ENCODE results near the gene APOL6.
"Not testable (repeated sequence)": the region's sequence is repeated elsewhere in the genome, so short reads cannot be mapped to it uniquely, and the experiment has no call there.

Gene APOL6

DNA sequence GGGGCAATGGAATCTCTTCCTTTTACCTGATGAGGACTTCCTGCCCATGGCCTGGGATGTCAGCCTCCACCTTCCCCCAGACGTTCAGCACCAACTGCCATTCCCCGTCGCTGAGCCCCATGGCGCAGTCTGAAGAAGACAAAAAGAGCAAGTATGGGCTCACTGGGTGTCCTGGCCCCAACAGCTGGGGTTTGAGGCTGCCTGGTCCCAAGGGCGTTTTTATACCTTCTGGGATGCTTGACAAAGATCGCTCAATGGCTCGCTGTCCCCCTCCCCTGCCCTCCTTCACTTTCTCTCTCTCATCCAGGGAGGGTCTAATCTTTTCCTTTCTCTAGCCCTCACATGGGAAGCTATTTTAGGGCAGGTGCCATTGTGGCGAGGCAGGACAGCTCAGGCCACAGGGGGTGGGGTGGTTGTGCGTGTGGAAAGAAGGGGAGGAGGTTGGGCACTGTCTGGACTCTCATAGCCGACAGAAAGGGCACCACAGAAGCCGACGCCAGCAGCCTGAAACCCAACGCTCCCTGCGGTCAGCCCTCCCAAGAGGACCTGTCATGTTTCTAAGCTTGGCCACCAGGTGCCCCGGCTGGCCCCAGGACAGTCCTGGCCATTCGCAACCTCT, 31.0 kb upstream of the APOL6 start, which contains the start of gene MB:
TSS of gene MB (minus strand) at position 193 of the 619 bp plus-strand sequence. CDS start at position 121, 72 bp downstream.
- DNase-seq (ENCODE audit: low read depth in 3 of 3): no peak

DNA sequence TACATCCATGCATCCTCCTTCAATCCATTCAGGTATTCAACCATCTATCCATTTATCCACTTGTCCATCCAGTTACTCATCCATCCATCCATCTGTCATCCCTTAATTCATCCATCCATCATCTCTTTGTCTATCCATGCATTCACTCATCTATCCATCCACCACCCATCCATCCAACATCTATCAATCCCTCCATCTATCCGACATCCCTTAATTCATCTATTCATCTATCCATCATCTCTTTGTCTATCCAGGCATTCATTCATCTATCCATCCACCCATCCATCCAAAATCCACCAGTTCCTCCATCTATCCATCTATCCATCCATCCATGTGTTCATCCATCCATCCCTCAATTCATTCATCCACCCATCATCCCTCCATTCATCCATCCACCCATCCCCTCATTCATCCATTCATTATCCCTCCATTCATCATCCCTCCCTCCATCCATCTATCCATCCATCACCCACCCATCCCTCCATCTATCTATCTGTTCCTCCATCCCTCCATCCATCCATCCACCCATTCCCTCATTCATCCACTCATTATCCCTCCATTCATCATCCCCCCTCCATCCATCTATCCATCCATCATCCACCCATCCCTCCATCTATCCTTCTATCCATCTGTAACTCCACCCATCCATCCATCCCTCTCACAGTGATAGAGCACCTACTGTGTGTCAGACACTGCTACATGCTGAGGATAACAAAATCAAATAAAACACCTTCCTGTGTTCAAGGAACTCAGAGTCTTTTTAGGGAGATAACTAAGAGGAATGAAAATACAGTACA, 29.6 kb upstream of the APOL6 start:
- no peak for DNase-seq (ENCODE audit: low read depth in 3 of 3)

GRCh38 chr22:35619336-35620094, 28.7 kb upstream of the APOL6 start:
- DNase-seq (ENCODE audit: low read depth in 3 of 3): no peak

DNA sequence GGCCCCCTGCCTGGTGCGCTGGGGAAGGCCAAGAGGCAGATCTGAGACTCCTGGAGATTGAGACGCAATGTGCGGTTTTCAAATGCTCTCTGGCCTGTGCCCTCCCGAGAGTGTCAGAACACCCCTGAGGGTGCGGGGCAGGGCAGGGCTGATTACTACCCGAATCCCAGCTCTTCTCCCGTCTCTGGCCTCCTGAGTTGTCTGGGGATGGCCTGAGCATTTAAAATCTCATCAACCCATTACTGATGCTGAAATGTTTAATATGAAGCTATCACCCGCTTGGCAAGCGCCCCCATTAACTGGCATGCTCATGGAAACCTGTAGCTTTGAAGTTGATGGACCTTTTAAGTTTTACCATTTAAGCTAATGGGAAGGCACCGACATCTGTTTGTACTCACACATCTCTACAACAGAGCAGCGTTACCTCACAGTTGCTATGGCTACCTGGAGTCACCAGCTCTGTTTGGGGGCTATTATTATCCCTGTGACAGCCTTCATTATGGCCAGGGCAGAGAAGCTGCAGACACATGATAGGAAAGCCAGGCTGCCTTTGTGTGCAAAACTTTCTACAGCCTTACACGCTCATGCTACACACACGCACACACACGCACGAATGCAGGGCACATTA, 27.5 kb upstream of the APOL6 start:
- DNase-seq (ENCODE audit: low read depth in 3 of 3): no peak

GRCh38 chr22:35621451-35621850, 26.8 kb upstream of the APOL6 start:
- no peak for DNase-seq (ENCODE audit: low read depth in 3 of 3)

GRCh38 chr22:35622191-35622913, 25.9 kb upstream of the APOL6 start:
- no peak for DNase-seq (ENCODE audit: low read depth in 3 of 3)

DNA sequence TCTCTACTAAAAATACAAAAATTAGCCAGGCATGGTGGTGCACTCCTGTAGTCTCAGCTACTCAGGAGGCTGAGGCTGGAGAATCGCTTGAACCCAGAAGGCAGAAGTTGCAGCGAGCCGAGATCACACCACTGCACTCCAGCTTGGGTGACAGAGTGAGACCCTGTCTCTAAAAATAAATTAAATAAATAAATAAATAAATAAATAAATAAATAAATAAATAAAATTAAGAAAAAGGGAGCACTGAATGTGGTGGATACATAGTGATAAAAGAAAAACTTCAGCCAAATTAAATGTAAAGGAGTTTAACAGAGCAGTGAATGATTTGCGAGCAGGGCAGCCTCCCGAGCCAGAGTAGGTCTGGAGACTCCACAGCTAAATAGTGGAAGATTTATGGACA, 24.4 kb upstream of the APOL6 start:
- DNase-seq (ENCODE audit: low read depth in 3 of 3): not testable (repeated sequence)

- no peak for DNase-seq (ENCODE audit: low read depth in 3 of 3)
Measured at GRCh38 chr22:35624547-35624946, 23.7 kb upstream of the APOL6 start.

DNA sequence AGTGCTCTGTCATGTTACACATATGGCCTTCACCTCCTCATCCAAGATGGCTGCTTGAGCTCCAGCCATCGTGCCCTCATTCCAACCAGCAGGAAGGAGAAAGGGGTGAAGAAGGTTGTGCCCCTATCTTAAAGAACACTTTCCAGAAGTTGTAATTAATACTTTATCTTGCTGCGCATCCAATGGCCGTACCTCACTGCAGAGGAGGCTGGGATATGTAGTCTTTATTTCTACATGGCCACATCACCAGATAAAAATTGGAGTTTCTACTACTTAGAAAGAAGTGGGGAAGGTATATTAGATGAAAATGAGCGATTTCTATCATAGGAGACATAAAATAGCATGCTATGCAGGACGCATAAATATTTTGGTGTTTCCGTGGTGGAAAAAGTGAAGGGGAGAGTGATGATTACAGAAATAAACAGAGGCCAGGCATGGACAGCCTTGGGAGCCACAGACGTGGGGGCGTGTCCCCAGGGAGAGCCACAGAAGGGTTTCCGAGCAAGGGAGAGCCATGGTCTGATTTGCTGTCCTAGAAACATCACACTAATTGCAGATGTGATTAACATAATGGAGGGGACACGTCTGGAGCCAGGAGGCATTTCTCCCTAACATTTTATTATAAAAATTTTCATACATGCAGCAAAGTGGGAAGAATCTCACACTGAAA, 22.3 kb upstream of the APOL6 start:
- DNase-seq (ENCODE audit: low read depth in 3 of 3): no peak

DNA sequence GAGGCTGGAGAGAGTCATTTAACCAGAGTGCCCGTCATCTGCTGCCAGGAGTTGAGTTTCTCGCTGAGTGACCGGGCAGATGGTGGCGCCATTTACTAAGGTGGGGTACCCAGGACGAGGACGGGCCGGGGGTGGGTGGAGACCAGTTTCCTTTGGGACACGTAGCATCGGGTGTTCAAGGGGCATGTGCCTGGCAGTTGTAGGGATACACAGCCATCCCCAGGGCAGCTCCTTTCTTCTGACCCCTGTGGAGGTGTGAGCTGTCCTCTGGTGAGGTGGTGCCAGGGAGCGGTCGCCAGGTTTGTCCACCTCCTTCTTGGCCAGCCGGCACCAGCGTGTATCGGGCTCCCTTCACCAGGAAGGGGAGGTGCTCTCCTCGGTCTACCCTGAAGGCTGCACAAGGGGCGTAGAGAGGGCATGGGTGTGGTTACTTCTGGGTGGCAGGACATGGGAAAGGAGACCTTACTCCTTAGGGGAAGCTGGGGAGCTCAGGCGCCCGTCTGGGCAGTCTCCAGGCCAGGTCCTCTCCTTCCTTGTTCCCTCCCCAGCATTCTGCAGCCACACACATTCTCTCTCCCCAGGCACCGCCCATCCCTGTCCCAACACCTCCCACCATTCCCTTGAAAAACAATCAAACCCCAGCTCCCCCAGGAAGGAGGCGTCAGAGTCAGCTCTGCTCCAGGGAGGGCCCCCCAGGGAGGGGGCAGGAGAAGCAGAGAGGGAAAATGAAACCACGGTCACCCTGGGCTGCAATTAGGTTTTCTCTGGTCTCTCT, 20.8 kb upstream of the APOL6 start:
- DNase-seq (ENCODE audit: low read depth in 3 of 3): peak in 2 of 3 donors; percentile 37 to 57

- DNase-seq (ENCODE audit: low read depth in 3 of 3): no peak
Measured at GRCh38 chr22:35628732-35629131, 19.5 kb upstream of the APOL6 start.

GRCh38 chr22:35629406-35630216, 18.6 kb upstream of the APOL6 start:
- peak in 1 of 3 donors; percentile 13 for DNase-seq (ENCODE audit: low read depth in 3 of 3)

DNA sequence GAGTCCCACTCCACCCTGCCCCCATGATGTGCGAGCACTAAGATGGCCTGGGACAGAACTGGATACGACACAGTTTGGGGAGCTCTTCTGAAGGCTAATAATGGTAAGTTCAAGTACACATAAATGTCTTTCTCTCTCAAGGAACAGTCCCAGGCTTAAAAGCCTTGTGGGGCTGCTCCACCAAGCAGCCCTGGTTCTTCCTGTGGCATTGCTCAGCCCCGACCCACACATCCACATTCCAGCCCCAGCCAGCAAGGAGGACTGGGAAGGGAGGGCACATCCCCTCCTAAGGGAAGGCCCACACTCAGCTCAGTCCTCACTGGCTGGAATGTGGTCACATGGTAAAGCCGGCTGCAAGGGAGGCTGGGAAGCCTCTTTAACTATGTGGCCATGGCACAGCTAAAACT, 17.9 kb upstream of the APOL6 start:
- no peak for DNase-seq (ENCODE audit: low read depth in 3 of 3)

GRCh38 chr22:35630891-35631290, 17.4 kb upstream of the APOL6 start:
- no peak for DNase-seq (ENCODE audit: low read depth in 3 of 3)

DNA sequence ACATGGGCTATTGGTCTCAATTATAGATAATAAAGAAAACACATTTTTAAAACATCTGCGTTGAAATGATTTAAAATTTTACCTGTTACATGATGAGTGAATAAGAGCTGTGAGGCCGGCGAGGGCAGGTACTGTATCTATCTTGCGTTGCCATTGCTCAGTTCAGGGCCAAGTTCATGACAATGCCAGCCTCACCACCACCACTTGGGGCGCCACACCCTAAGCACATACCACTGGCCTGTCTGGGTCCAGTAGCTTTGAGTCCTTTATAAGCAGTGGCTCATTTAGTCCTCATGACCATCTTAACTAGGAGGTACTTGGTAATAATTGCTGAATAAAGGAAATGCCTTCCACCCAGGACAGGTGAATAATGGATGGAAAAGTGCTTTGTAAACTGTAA, 16.6 kb upstream of the APOL6 start:
- DNase-seq (ENCODE audit: low read depth in 3 of 3): no peak

- DNase-seq (ENCODE audit: low read depth in 3 of 3): no peak
Measured at GRCh38 chr22:35632935-35633334, 15.3 kb upstream of the APOL6 start.

DNA sequence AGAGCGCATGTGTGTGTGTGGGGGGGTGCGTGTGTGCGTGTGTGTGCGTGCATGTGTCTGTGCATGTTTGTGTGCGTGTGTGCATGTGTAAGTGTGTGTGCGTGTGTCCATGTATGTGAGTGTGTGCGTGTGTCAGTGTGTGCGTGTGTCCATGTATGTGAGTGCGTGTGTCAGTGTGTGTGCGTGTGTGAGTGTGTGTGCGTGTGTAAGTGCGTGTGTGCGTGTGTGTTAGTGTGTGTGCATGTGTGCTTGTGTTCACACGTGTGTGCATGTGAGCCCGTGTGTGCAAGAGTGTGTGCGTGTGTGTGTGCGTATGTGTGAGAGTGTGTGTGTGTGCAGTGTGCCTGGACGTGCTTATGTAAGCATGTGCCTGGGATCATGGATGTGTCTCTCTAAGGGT, 14.7 kb upstream of the APOL6 start:
- DNase-seq (ENCODE audit: low read depth in 3 of 3): no peak

DNA sequence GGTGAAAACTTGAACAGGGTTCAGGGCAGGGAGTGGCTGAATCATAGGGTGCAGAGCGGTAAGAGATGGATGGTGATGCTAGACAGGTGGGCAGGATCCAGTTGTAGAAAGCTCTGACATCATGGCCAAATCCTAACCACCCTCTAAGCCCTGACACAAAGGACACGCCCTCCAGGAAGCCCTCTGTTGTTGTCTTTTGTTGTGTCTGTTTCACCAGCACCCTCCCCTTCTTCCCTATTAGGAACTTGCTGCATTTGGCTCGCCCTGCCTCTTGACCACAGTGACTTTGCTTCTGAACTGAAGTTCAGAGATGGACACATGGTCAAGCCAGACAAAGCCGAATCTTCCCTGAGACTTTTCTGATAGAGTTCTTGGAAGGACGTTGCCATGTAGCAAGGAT, 14.2 kb upstream of the APOL6 start:
- no peak for DNase-seq (ENCODE audit: low read depth in 3 of 3)

GRCh38 chr22:35634943-35635540, 13.2 kb upstream of the APOL6 start:
- DNase-seq (ENCODE audit: low read depth in 3 of 3): no peak
